ENCODE results near the gene GUF1. TPM values are rescaled to one million over a fixed set of nuclear protein-coding genes. Genes with fewer than 3 reads are reported as not detected.
A peak's percentile ranks its signal among the peaks of the same experiment; 100 is the strongest.
"Not testable (repeated sequence)": the region's sequence is repeated elsewhere in the genome, so short reads cannot be mapped to it uniquely, and the experiment has no call there.

The GUF1 gene
- total RNA-seq, 1 donor from 2014 or later: 23.0 TPM

GRCh38 chr4:44684648-44685047, 6.4 kb downstream of the GUF1 start:
- ATAC-seq (ENCODE audit: poor library complexity) (no peak), DNase-seq (no peak)
- intact Hi-C loops (cut with DNase I): no loop called here

GRCh38 chr4:44700427-44700826, 22.2 kb downstream of the GUF1 start:
- DNase-seq (no peak), ATAC-seq (ENCODE audit: poor library complexity) (no peak)
- intact Hi-C loops (cut with DNase I): no loop called here

- intact Hi-C loops (cut with DNase I): no loop called here
- DNase-seq: no peak
- no peak for ATAC-seq (ENCODE audit: poor library complexity)
These were observed 22.8 kb downstream of the GUF1 start for GRCh38 chr4:44701037-44701436.

GRCh38 chr4:44704673-44705072, 26.5 kb downstream of the GUF1 start:
- intact Hi-C loops (cut with DNase I): no loop called here
- ATAC-seq (ENCODE audit: poor library complexity) (no peak), DNase-seq (no peak)

GRCh38 chr4:44713125-44713524, 34.9 kb downstream of the GUF1 start:
- no peak for ATAC-seq (ENCODE audit: poor library complexity)
- DNase-seq: no peak
- intact Hi-C loops (cut with DNase I): no loop called here

GRCh38 chr4:44716597-44716996, 38.4 kb downstream of the GUF1 start:
- ATAC-seq (ENCODE audit: poor library complexity): no peak
- DNase-seq: no peak
- intact Hi-C loops (cut with DNase I): no loop called here

- DNase-seq (no peak), ATAC-seq (ENCODE audit: poor library complexity) (no peak)
- intact Hi-C loops (cut with DNase I): no loop called here
These were observed 42.2 kb downstream of the GUF1 start for GRCh38 chr4:44720371-44720770.

- intact Hi-C loops (cut with DNase I): no loop called here
- no peak for ATAC-seq (ENCODE audit: poor library complexity)
- DNase-seq: no peak
These were observed 43.8 kb downstream of the GUF1 start for GRCh38 chr4:44722001-44722400.

GRCh38 chr4:44725166-44725565, 46.9 kb downstream of the GUF1 start:
- intact Hi-C loops (cut with DNase I): no loop called here

GRCh38 chr4:44725726-44726037, 47.5 kb downstream of the GUF1 start:
- DNase-seq (no peak), ATAC-seq (ENCODE audit: poor library complexity) (peak; percentile 33)
- intact Hi-C loops (cut with DNase I): no loop called here

More at GRCh38 chr4:44725166-44725565, 46.9 kb downstream of the GUF1 start:
- ATAC-seq (ENCODE audit: poor library complexity) (no peak), DNase-seq (no peak)

GRCh38 chr4:44726038-44726871, 48.0 kb downstream of the GUF1 start, which contains the start of gene GNPDA2:
Gene GNPDA2, minus strand, starts transcription at chr4:44726556. Its CDS starts 4,349 bp downstream, at chr4:44722207.
- peak; percentile 96 for DNase-seq
- intact Hi-C loops (cut with DNase I): no loop called here
- ATAC-seq (ENCODE audit: poor library complexity): peak; percentile 99

GRCh38 chr4:44727471-44727870, 49.3 kb downstream of the GUF1 start:
- ATAC-seq (ENCODE audit: poor library complexity): no peak
- intact Hi-C loops (cut with DNase I): no loop called here

GRCh38 chr4:44728694-44729093, 50.5 kb downstream of the GUF1 start:
- peak; percentile 14 for DNase-seq
- ATAC-seq (ENCODE audit: poor library complexity); intact Hi-C loops (cut with DNase I): not testable (repeated sequence)

More at GRCh38 chr4:44727471-44727870, 49.3 kb downstream of the GUF1 start:
- no peak for DNase-seq

- ATAC-seq (ENCODE audit: poor library complexity) (no peak), DNase-seq (no peak)
- intact Hi-C loops (cut with DNase I): no loop called here
These were observed 58.7 kb downstream of the GUF1 start for GRCh38 chr4:44736900-44737299.

- DNase-seq: no peak
- no peak for ATAC-seq (ENCODE audit: poor library complexity)
- intact Hi-C loops (cut with DNase I): no loop called here
These were observed 60.4 kb downstream of the GUF1 start for GRCh38 chr4:44738615-44739014.

- ATAC-seq (ENCODE audit: poor library complexity) (no peak), DNase-seq (no peak)
- intact Hi-C loops (cut with DNase I): no loop called here
These were observed 62.0 kb downstream of the GUF1 start for GRCh38 chr4:44740201-44740600.

Other genes starting within 250 kb of the GUF1 start
- 0.08 TPM for gene KCTD8, start 229.6 kb upstream of the GUF1 start, total RNA-seq
- 1.00 TPM for gene YIPF7, start 26.8 kb upstream of the GUF1 start, total RNA-seq
- 8.0 TPM for gene GNPDA2, start 48.1 kb downstream of the GUF1 start, total RNA-seq

Data from Right ventricle myocardium superior (tissue), 1 donor.